ENCODE results near the gene ACBD3.

DNA sequence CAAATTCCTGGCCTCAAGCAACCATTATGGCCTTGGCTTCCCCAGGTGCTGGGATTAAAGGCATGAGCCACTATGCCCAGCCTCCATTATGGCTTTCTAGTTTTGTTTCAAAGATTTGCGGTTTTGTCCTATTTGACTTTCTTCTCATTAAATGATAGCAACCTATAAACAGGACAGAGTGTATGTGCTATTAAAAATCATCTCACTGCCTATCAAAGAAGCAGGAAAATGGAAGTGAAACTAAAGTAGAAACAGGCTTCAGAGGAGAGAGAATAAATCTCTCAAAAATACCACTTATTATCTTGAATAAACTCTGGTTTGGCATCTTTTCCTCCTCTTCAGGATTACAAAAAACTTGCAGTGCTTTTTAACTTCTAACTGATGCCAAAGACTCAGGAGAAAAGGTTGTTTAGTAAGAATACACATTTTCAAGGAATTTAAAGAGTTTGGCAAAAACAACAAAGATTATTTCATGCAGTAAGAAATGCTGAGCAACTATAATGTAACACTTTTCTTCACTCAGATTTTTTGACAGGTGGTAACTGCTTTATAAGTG is 28.7 kb downstream of the ACBD3 start:
- TF ChIP-seq, protein P1, sequence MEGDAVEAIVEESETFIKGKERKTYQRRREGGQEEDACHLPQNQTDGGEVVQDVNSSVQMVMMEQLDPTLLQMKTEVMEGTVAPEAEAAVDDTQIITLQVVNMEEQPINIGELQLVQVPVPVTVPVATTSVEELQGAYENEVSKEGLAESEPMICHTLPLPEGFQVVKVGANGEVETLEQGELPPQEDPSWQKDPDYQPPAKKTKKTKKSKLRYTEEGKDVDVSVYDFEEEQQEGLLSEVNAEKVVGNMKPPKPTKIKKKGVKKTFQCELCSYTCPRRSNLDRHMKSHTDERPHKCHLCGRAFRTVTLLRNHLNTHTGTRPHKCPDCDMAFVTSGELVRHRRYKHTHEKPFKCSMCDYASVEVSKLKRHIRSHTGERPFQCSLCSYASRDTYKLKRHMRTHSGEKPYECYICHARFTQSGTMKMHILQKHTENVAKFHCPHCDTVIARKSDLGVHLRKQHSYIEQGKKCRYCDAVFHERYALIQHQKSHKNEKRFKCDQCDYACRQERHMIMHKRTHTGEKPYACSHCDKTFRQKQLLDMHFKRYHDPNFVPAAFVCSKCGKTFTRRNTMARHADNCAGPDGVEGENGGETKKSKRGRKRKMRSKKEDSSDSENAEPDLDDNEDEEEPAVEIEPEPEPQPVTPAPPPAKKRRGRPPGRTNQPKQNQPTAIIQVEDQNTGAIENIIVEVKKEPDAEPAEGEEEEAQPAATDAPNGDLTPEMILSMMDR (IDR thresholded peaks at IDR 0.05; ENCODE audit: low read depth, low read length): no peak
- TF ChIP-seq POLR2A (IDR thresholded peaks at IDR 0.05; ENCODE audit: extremely low read depth, insufficient read length): no peak

Data from NB4 (cell line).